GM19099 (cell line): ENCODE data around the gene YLPM1.

ENCODE experiments used
- POLR2A ChIP-seq: IDR thresholded peaks from 3 replicates; pipeline ENCODE4 v1.6.1; 2011; ENCODE audit warnings: low read depth; ENCODE audit not compliant: insufficient read length; ENCODE audit errors: extremely low read depth

Gene YLPM1

DNA sequence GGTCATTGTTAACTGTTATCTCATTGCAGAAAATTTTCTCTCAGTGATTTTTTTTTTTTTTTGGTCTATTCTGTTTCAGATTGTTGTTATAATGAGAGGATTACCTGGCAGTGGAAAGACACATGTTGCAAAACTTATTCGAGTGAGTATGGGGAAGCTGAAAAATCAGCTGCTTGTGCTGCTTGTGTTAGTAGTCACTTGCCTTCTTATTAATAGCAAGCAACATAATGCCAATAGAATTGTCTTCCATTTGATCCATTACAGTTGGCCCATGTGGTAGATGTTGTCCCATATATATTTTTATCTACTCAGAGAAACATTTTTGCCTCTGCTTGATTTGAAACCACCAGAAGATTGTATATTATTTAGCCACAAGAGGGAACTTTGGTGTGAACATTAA lies 53.0 kb downstream of the YLPM1 start:
- TF ChIP-seq POLR2A = no peak

DNA sequence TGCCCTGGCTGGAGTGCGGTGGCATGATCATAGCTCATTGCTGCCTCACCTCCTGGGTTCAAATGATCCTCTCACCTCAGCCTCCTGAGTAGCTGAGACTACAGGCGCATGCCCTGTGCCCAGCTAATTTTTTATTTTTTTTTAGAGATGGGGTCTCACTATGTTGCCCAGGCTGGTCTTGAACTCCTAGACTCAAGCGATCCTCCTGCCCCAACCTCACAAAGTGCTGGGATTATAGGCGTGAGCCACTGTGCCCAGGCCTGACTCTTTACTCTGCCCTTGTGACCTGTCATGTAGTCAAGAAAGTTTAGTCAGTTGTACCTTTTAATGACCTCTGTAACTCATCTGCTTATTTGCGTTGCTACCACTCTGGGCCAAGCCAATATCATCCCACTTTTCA lies 57.2 kb downstream of the YLPM1 start:
- TF ChIP-seq POLR2A = no peak

DNA sequence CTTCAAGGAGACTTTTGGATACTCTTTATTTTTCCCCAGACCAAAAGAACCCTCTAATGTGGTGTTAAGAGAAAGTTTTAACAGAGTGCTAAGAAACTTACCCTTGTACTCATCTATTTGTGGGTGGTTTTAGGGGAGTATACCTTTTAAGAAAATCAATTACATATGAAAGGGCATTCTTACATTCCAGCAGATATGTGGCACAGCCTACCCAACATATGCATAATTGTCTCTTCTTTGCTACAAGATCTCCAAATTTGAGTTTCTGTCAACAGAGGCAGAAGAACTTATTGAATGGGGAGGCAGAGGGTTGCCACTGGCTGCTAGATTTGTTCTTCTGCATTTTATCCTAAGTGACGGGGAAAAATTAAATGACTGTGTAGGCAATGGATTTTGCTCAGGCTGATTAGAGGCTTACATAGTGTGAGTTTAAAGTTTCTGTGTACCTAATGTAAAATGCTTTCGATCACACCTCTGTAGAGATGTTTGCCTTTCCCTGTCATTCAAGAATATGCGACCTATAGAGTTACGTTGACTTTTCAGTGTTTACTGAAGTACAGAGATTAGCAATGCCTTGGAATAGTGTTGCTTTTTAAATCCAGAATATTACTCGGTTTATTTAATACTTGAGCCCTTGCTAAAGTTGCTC lies 58.3 kb downstream of the YLPM1 start:
- no peak for TF ChIP-seq POLR2A

DNA sequence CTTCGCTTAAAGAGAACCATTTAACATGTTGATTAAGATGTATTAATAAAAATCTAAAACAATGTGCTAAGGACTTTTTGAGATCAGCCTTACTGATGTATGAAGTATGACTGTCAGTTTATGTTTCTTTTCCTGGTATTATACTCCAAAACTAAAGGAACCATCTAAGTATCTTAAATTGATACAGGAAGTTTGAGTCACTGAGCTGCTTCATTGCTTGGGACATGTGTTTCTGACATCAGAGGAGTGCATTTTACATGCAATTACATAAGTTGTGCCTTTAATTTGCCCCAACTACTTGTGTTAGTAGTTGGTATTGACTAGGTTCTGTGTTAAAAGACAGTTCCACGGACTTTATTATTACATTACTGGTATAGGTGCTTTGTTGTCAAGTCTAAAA lies 61.9 kb downstream of the YLPM1 start:
- no peak for TF ChIP-seq POLR2A

- no peak for TF ChIP-seq POLR2A
Measured at GRCh38 chr14:74826574-74826973, 63.5 kb downstream of the YLPM1 start.

DNA sequence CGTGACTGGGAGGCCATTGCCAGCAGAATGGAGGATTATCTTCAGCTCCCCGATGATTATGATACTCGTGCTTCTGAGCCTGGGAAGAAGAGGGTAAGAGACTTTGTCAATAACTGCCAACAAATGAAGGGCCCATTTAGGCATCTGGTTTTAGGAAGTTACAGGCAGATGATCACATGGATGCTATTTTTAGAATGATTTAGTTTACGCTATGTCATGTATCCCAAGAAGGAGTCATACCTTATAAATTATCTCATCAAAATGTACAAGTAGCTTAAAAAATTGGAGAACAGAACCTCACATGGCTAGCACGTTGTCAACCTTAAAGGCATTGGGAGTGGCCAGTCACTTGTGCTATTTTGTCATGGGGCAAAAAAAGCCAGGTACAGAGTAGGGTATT lies 66.1 kb downstream of the YLPM1 start:
- TF ChIP-seq POLR2A = no peak

- no peak for TF ChIP-seq POLR2A
Measured at GRCh38 chr14:74832849-74833248, 69.7 kb downstream of the YLPM1 start.

- TF ChIP-seq POLR2A = no peak
Measured at GRCh38 chr14:74834692-74835392, 71.7 kb downstream of the YLPM1 start.

GRCh38 chr14:74835645-74836250 lies 72.6 kb downstream of the YLPM1 start:
- no peak for TF ChIP-seq POLR2A

DNA sequence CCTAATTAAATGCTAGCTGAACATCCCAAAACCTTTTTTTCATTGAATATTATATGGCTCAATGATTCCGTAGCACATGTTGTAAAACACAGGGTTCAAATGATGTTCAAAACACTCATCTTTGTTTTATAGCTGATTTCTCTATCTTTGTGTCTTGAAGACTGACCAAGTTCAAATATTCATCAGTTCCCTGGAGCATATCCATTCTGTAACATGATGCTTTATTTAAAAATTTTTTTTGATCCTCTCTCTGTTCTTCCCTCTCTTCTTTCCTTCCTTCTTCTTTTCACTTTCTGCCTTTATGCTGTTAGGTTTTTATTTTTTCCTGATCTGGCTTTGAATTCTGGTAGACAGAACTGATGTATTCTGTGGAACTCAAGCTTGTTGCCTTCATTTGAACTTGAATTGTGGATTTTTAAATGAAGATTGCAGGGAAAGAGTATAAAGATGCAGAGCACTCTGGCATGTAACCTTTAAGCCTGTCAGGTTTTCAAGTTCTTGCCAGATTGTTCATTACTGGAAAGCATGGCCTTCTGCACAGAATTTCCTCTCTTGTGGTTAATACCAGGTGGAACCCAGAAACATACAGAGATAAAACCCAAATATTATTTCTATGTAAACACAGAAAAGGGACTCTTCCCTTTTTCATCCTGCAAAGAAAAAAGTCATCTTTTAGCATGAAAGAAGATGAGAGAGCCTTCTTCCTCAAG lies 73.3 kb downstream of the YLPM1 start:
- TF ChIP-seq POLR2A = no peak

GRCh38 chr14:74838166-74838565 lies 75.0 kb downstream of the YLPM1 start:
- TF ChIP-seq POLR2A = no peak

GRCh38 chr14:74840603-74841030 lies 77.5 kb downstream of the YLPM1 start:
- no peak for TF ChIP-seq POLR2A

- TF ChIP-seq POLR2A = no peak
Measured at GRCh38 chr14:74841230-74842207, 78.4 kb downstream of the YLPM1 start.

DNA sequence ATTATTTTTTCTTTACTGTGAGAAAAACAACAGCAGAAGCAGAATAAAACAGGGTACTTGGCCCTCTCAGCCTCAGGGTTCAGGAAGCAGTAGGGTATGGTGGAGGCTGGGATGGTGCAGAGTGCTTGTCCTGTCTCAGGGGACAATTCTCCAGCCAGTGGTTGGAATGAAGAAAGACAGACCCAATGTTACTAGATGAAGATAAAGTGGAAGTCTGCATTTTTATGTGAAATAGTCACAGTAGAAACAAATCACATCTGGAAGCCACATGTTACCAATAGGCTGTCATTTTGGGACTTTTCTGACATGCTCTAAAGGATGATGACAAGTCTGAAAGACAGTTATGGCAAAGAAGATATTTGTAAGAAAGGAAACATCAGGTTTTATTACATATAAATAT lies 80.5 kb downstream of the YLPM1 start:
- TF ChIP-seq POLR2A = no peak
